NB4 (cell line): ENCODE results near the gene CLDN6.

ENCODE experiments used
- DNase-seq: peaks from one replicate; pipeline ENCODE4 v3.0.0; 2010; ENCODE audit warnings: low read depth
- H3K4me3 ChIP-seq: one replicate; pipeline ENCODE4 v1.5.1; 2011; ENCODE audit warnings: mild to moderate bottlenecking, low read depth, low read length, moderate library complexity
- CTCF ChIP-seq: IDR thresholded peaks from one replicate; pipeline ENCODE4 v1.5.1; 2012; ENCODE audit warnings: low read depth, low read length
- MAX ChIP-seq: IDR thresholded peaks from 2 replicates; pipeline ENCODE4 v1.6.1; 2011; ENCODE audit warnings: low read depth, low read length
- MYC ChIP-seq: IDR thresholded peaks from 2 replicates; pipeline ENCODE4 v1.6.1; 2011; ENCODE audit warnings: low read depth, low read length
- POLR2A ChIP-seq: IDR thresholded peaks from 2 replicates; pipeline ENCODE4 v1.6.1; 2011; ENCODE audit warnings: mild to moderate bottlenecking; ENCODE audit not compliant: insufficient read length; ENCODE audit errors: extremely low read depth

The CLDN6 gene

GRCh38 chr16:2988590-2989099 is 29.3 kb downstream of the CLDN6 start:
- no peak for TF ChIP-seq MYC
- no peak for TF ChIP-seq MAX
- TF ChIP-seq POLR2A = no peak
- TF ChIP-seq CTCF = no peak
- no peak for DNase-seq
- H3K4me3 ChIP-seq = no peak overlapping the region

GRCh38 chr16:2987833-2988232 is 30.1 kb downstream of the CLDN6 start:
- no peak overlapping the region for H3K4me3 ChIP-seq
- no peak for TF ChIP-seq POLR2A
- TF ChIP-seq MYC = no peak
- no peak for TF ChIP-seq MAX
- TF ChIP-seq CTCF = no peak
- DNase-seq = no peak

GRCh38 chr16:2987286-2987685 is 30.7 kb downstream of the CLDN6 start:
- DNase-seq = no peak
- no peak overlapping the region for H3K4me3 ChIP-seq
- TF ChIP-seq MAX (no peak), POLR2A (no peak), MYC (no peak), CTCF (no peak)

GRCh38 chr16:2986623-2987188 is 31.3 kb downstream of the CLDN6 start:
- DNase-seq = no peak
- TF ChIP-seq CTCF (no peak), MAX (no peak), MYC (no peak), POLR2A (no peak)
- H3K4me3 ChIP-seq = no peak overlapping the region

- no peak overlapping the region for H3K4me3 ChIP-seq
- TF ChIP-seq MAX = no peak
- DNase-seq = no peak
Observed at GRCh38 chr16:2985893-2986355, 32.1 kb downstream of the CLDN6 start.

GRCh38 chr16:2985462-2985861 is 32.5 kb downstream of the CLDN6 start:
- no peak overlapping the region for H3K4me3 ChIP-seq
- no peak for DNase-seq
- TF ChIP-seq POLR2A = no peak
- TF ChIP-seq CTCF = no peak
- no peak for TF ChIP-seq MAX
- TF ChIP-seq MYC = no peak
